GM12892 (cell line): Measurements from ENCODE around the gene EMILIN2.

Experiments used
- POLR2A ChIP-seq: IDR thresholded peaks from 2 replicates; pipeline ENCODE4 v1.6.1; 2011; ENCODE audit warnings: low read depth, low read length, control low read depth
- POLR2AphosphoS5 ChIP-seq: IDR thresholded peaks from 2 replicates; pipeline ENCODE4 v1.6.1; 2011; ENCODE audit warnings: low read depth, low read length, control low read depth
- TAF1 ChIP-seq: IDR thresholded peaks from 2 replicates; pipeline ENCODE4 v1.6.1; 2011; ENCODE audit warnings: low read depth, mild to moderate bottlenecking, control low read depth, low read length, borderline replicate concordance

DNA sequence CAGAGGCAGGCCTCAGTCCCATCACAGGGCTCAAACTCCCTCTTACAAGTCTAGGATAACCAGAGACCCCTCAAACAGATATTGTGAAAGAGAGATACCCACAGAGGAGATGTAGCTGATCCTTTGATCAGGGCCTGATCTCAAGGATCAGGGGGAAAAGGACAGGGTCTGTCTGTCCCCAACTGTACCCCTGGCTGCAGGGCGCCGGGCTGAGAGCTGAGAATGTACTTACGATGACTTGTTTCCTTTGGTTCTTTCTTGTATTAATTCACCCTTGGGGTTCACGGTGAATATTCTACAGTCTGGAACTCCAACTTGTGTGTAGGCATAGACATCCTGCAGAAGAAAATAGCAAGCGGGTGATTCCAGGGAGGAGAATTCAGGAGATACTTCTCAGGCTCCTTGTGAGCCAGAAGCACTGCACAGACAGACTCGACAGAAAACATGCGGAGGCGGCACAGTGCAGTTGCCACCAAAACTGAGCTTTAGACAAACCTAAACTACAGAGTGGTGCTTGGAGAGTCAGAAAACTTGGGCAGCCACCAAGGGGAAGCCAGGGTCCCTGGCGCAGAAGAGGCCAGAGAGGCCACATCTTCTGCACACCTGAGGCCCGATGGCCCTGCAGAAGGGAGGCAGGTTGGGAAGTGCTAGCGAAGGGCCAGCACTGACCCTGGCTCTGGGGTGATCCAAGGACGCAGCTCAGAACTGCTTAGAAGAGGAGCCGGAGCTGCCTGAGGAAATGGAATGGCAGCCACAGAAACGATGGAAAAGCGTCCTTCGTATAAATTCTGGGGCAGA is 73.9 kb downstream of the EMILIN2 start:
- no peak for TF ChIP-seq POLR2AphosphoS5
- no peak for TF ChIP-seq TAF1
- TF ChIP-seq POLR2A: no peak
